K562 (cell line): ENCODE results near the gene CPEB1. TPM values are rescaled to one million over a fixed set of nuclear protein-coding genes. Genes with fewer than 3 reads are reported as not detected.

Experiments
- BRD9 ChIP-seq: fragments of 450-650 bp; IDR thresholded peaks from 2 replicates; pipeline ENCODE4 v1.6.1; 2018; ENCODE audit warnings: low read depth; ENCODE audit not compliant: partially characterized antibody
- CBX1 ChIP-seq: sonication (generic); IDR thresholded peaks from 2 replicates; pipeline ENCODE4 v1.6.1; 2016; ENCODE audit warnings: antibody characterized with exemption, low read depth, mild to moderate bottlenecking
- CTBP1 ChIP-seq: fragments of 450-650 bp; IDR thresholded peaks from 2 replicates; pipeline ENCODE4 v1.6.1; 2016; ENCODE audit warnings: borderline replicate concordance
- ETV6 ChIP-seq, 3 experiments: fragments of 150-350 bp in 1 of 3; sonication (generic) in 1 of 3; formaldehyde crosslinking in 1 of 3; IDR thresholded peaks; 2 replicates each; pipeline versions ENCODE4 v1.6.1 to v1.8.0; 2014 to 2022; ENCODE audit warnings: borderline replicate concordance in 2 of 3, low read depth in 2 of 3, antibody characterized with exemption in 1 of 3, low read length in 1 of 3, mild to moderate bottlenecking in 1 of 3, missing genetic modification reagents in 1 of 3
- FOS ChIP-seq: IDR thresholded peaks from 3 replicates; pipeline ENCODE4 v1.6.1; 2011; ENCODE audit not compliant: insufficient read length; ENCODE audit errors: extremely low read depth
- HMGN3 ChIP-seq: IDR thresholded peaks from 2 replicates; pipeline ENCODE4 v1.6.1; 2011; ENCODE audit warnings: borderline replicate concordance, low read depth, mild to moderate bottlenecking, mixed read lengths, low read length; ENCODE audit not compliant: insufficient read length; ENCODE audit errors: extremely low read depth
- HOMEZ ChIP-seq: fragments of 250-450 bp; sonication (Bioruptor Pico); IDR thresholded peaks from 2 replicates; pipeline ENCODE4 v1.4.0; 2020; ENCODE audit warnings: mild to moderate bottlenecking, moderate library complexity
- ILK ChIP-seq: fragments of 450-650 bp; IDR thresholded peaks from 2 replicates; pipeline ENCODE4 v1.6.1; 2016; ENCODE audit warnings: missing genetic modification characterization, low read depth, mild to moderate bottlenecking, missing compliant biosample characterization, moderate library complexity, borderline replicate concordance
- JUNB ChIP-seq: fragments of 450-650 bp; formaldehyde crosslinking; conservative IDR thresholded peaks from 2 replicates; pipeline ENCODE4 v1.4.0; 2020; ENCODE audit warnings: mild to moderate bottlenecking
- KLF13 ChIP-seq: fragments of 450-650 bp; IDR thresholded peaks from 2 replicates; pipeline ENCODE4 v1.6.1; 2016; ENCODE audit warnings: missing genetic modification characterization, low read depth, mild to moderate bottlenecking, missing compliant biosample characterization, moderate library complexity, borderline replicate concordance
- MTA3 ChIP-seq: fragments of 450-650 bp; formaldehyde crosslinking; IDR thresholded peaks from 2 replicates; pipeline ENCODE4 v1.6.1; 2017; ENCODE audit warnings: mild to moderate bottlenecking, borderline replicate concordance
- NFATC3 ChIP-seq: fragments of 450-650 bp; IDR thresholded peaks from 2 replicates; pipeline ENCODE4 v1.6.1; 2017; ENCODE audit warnings: mild to moderate bottlenecking
- POLR2G ChIP-seq: fragments of 200-400 bp; formaldehyde crosslinking; IDR thresholded peaks from 2 replicates; pipeline ENCODE4 v1.6.1; 2017; ENCODE audit warnings: low read depth, mild to moderate bottlenecking, antibody characterized with exemption, low read length, moderate library complexity
- RB1 ChIP-seq: fragments of 450-650 bp; IDR thresholded peaks from 2 replicates; pipeline ENCODE4 v1.6.1; 2017; ENCODE audit warnings: low read depth, mild to moderate bottlenecking
- RBM22 ChIP-seq: fragments of 200-400 bp; formaldehyde crosslinking; IDR thresholded peaks from 2 replicates; pipeline ENCODE4 v1.6.1; 2018; ENCODE audit warnings: low read length, low read depth; ENCODE audit not compliant: poor library complexity, severe bottlenecking
- SAFB2 ChIP-seq: fragments of 200-400 bp; formaldehyde crosslinking; IDR thresholded peaks from 2 replicates; pipeline ENCODE4 v1.6.1; 2018; ENCODE audit warnings: borderline replicate concordance, low read length, low read depth, moderate library complexity; ENCODE audit not compliant: severe bottlenecking
- SAP30 ChIP-seq: fragments of 200-600 bp; sonication (generic); IDR thresholded peaks from 2 replicates; pipeline ENCODE4 v1.6.1; 2012; ENCODE audit warnings: borderline replicate concordance, low read depth, mild to moderate bottlenecking, moderate library complexity, low read length, control low read depth, inconsistent platforms; ENCODE audit not compliant: insufficient read depth, poor library complexity, severe bottlenecking
- SMARCA4 ChIP-seq: fragments of 450-650 bp; IDR thresholded peaks from 2 replicates; pipeline ENCODE4 v1.6.1; 2016
- VEZF1 ChIP-seq: fragments of 200-800 bp; sonication (Bioruptor generic); IDR thresholded peaks from 2 replicates; pipeline ENCODE4 v1.6.1; 2017; ENCODE audit warnings: missing genetic modification characterization, missing compliant biosample characterization
- ZBTB17 ChIP-seq: fragments of 450-650 bp; formaldehyde crosslinking; IDR thresholded peaks from 2 replicates; pipeline ENCODE4 v1.4.0; 2020; ENCODE audit warnings: mild to moderate bottlenecking
- ZBTB7A ChIP-seq: IDR thresholded peaks from 2 replicates; pipeline ENCODE4 v1.6.1; 2011; ENCODE audit warnings: low read depth, mild to moderate bottlenecking, low read length, moderate library complexity, borderline replicate concordance; ENCODE audit not compliant: control insufficient read depth
- ZKSCAN1 ChIP-seq: fragments of 150-350 bp; IDR thresholded peaks from 2 replicates; pipeline ENCODE4 v1.6.1; 2016; ENCODE audit warnings: low read depth, low read length
- ZNF184 ChIP-seq: sonication (generic); formaldehyde crosslinking; IDR thresholded peaks from 2 replicates; pipeline ENCODE4 v1.5.0; 2020; ENCODE audit warnings: missing genetic modification reagents
- ZNF197 ChIP-seq: fragments of 200-800 bp; sonication (Bioruptor generic); IDR thresholded peaks from 2 replicates; pipeline ENCODE4 v1.6.1; 2016; ENCODE audit warnings: low read depth, missing genetic modification characterization, missing compliant biosample characterization
- ZNF583 ChIP-seq: fragments of 250-450 bp; sonication (Bioruptor Pico); IDR thresholded peaks from 2 replicates; pipeline ENCODE4 v1.4.0; 2020
- ZNF644 ChIP-seq: fragments of 200-800 bp; sonication (Bioruptor generic); IDR thresholded peaks from 2 replicates; pipeline ENCODE4 v1.6.1; 2016; ENCODE audit warnings: low read depth, missing genetic modification characterization, missing compliant biosample characterization
- polyA plus RNA-seq, 8 experiments: library from polyadenylated mRNA; depleted of rRNA in 4 of 8; stranded (reverse) in 5 of 8; unstranded in 3 of 8; fragments of >200 nt; fragmentation: Nextera tagmentation in 2 of 8; fragmentation: Illumina TruSeq in 1 of 8; extraction: Ambion mirVana in 2 of 8; extraction: Trizol in 1 of 8; gene quantifications; 2 replicates each; pipeline versions ENCODE4 v1.2.1 to v1.2.3, GENCODE V29; 2011 to 2014; ENCODE audit warnings: inconsistent platforms in 1 of 8, missing spikeins in 1 of 8
- total RNA-seq, 7 experiments: library from RNA; depleted of rRNA in 6 of 7; stranded (reverse); fragments of >200 nt in 6 of 7; fragmentation: Illumina TruSeq in 2 of 7; extraction: Trizol in 2 of 7; gene quantifications; 2 replicates each; pipeline versions ENCODE4 v1.2.1 to v1.2.3, GENCODE V29; 2011 to 2021; ENCODE audit warnings: low replicate concordance in 1 of 7

Gene CPEB1
- total and polyA plus RNA-seq, 9 of the 15 experiments (the other 6 are each of a cell fraction or from before 2014, with no cell fraction given): 2.2 to 13.4 (median 9.7) TPM

GRCh38 chr15:82647835-82648256 is 683 bp upstream of the CPEB1 start (continued):
- TF ChIP-seq ZBTB7A: peak; percentile 10; the same call in 1 of the 2 replicates
- no peak for TF ChIP-seq HMGN3
- no peak for TF ChIP-seq ZNF184 (CRISPR knock-in tag)
- no peak for TF ChIP-seq NFATC3
- peak; percentile 32 for TF ChIP-seq SAP30
- TF ChIP-seq CTBP1: 0 out of 2 replicates have a peak, but pooled peaks have one; percentile 51
- TF ChIP-seq MTA3: no peak
- no peak for TF ChIP-seq FOS
- TF ChIP-seq SMARCA4: no peak
- TF ChIP-seq VEZF1 (CRISPR knock-in tag): peak; percentile 67
- TF ChIP-seq HOMEZ (CRISPR knock-in tag): 0 out of 2 replicates have a peak, but pooled peaks have one; percentile 84
- TF ChIP-seq BRD9: no peak
- no peak for TF ChIP-seq ZNF197 (CRISPR knock-in tag)
- TF ChIP-seq JUNB: no peak
- no peak for TF ChIP-seq ILK (tag)
- TF ChIP-seq ZNF644 (tag): 0 out of 2 replicates have a peak, but pooled peaks have one; percentile 17
- TF ChIP-seq SAFB2: no peak
- 0 out of 2 replicates have a peak, but pooled peaks have one; percentile 15 for TF ChIP-seq CBX1
- TF ChIP-seq ZKSCAN1: no peak
- TF ChIP-seq ZNF583 (CRISPR knock-in tag): peak; percentile 30; the same call in 1 of the 2 replicates
- no peak for TF ChIP-seq KLF13 (tag)
- no peak for TF ChIP-seq RBM22
- 0 out of 2 replicates have a peak, but pooled peaks have one; percentile 1 for TF ChIP-seq RB1
- peak; percentile 61; the same call in 1 of the 2 replicates for TF ChIP-seq ZBTB17 (CRISPR knock-in tag)
- peak; percentile 9; the same call in 1 of the 2 replicates for TF ChIP-seq POLR2G
- TF ChIP-seq ETV6 (IDR thresholded peaks at IDR 0.05; ENCODE audit: borderline replicate concordance in 1 of 2, low read depth in 2 of 2, low read length in 1 of 2): no peak
- no peak for TF ChIP-seq ETV6 (CRISPR knock-in tag; IDR thresholded peaks at IDR 0.05; ENCODE audit: borderline replicate concordance)
